ENCODE results near the gene CFAP43. TPM values are rescaled to one million over a fixed set of nuclear protein-coding genes. Genes with fewer than 3 reads are reported as not detected.
A peak's percentile ranks its signal among the peaks of the same experiment; 100 is the strongest.

The CFAP43 gene
- polyA plus RNA-seq, 1 donor = 39.1 TPM

GRCh38 chr10:104138131-104138530 lies 94.0 kb downstream of the CFAP43 start:
- DNase-seq = no peak

- no peak for DNase-seq
Measured at GRCh38 chr10:104130041-104130440, 102.1 kb downstream of the CFAP43 start.

- DNase-seq = no peak
Measured at GRCh38 chr10:104128214-104128613, 104.0 kb downstream of the CFAP43 start.

- DNase-seq = no peak
Measured at GRCh38 chr10:104127411-104127810, 104.8 kb downstream of the CFAP43 start.

- no peak for DNase-seq
Measured at GRCh38 chr10:104123397-104123796, 108.8 kb downstream of the CFAP43 start.

GRCh38 chr10:104122225-104123107 lies 109.7 kb downstream of the CFAP43 start:
- DNase-seq = no peak

- peak; percentile 98 for DNase-seq
Measured at GRCh38 chr10:104121485-104122224, 110.5 kb downstream of the CFAP43 start, which contains the start of gene SFR1. SFR1 (plus strand) TSS chr10:104122171; CDS start chr10:104122184, 13 bp downstream.

- DNase-seq = peak; percentile 93
Measured at GRCh38 chr10:104120903-104121484, 111.2 kb downstream of the CFAP43 start.

- no peak for DNase-seq
Measured at GRCh38 chr10:104120512-104120902, 111.7 kb downstream of the CFAP43 start.

GRCh38 chr10:104119996-104120395 lies 112.2 kb downstream of the CFAP43 start:
- DNase-seq = no peak

- no peak for DNase-seq
Measured at GRCh38 chr10:104117839-104118323, 114.3 kb downstream of the CFAP43 start.

GRCh38 chr10:104113376-104113956 lies 118.7 kb downstream of the CFAP43 start:
- no peak for DNase-seq

GRCh38 chr10:104109908-104110662 lies 122.1 kb downstream of the CFAP43 start:
- no peak for DNase-seq

GRCh38 chr10:104104926-104105325 lies 127.2 kb downstream of the CFAP43 start:
- no peak for DNase-seq

- DNase-seq = no peak
Measured at GRCh38 chr10:104104418-104104817, 127.7 kb downstream of the CFAP43 start.

- DNase-seq = no peak
Measured at GRCh38 chr10:104103956-104104355, 128.2 kb downstream of the CFAP43 start.

GRCh38 chr10:104101902-104102301 lies 130.3 kb downstream of the CFAP43 start:
- DNase-seq = no peak

- DNase-seq = no peak
Measured at GRCh38 chr10:104100795-104101194, 131.4 kb downstream of the CFAP43 start.

GRCh38 chr10:104099941-104100340 lies 132.2 kb downstream of the CFAP43 start:
- DNase-seq = no peak

- no peak for DNase-seq
Measured at GRCh38 chr10:104099269-104099668, 132.9 kb downstream of the CFAP43 start.

- no peak for DNase-seq
Measured at GRCh38 chr10:104098358-104098925, 133.7 kb downstream of the CFAP43 start.
